LNCAP (cell line): Measurements from ENCODE around the gene SLC8A1.

Experiments used
- TF ChIP-seq, protein P1 (sequence below): fragments of 450-650 bp; IDR thresholded peaks from 2 replicates; pipeline ENCODE4 v1.5.1; 2017; ENCODE audit warnings: mild to moderate bottlenecking

SLC8A1 gene

DNA sequence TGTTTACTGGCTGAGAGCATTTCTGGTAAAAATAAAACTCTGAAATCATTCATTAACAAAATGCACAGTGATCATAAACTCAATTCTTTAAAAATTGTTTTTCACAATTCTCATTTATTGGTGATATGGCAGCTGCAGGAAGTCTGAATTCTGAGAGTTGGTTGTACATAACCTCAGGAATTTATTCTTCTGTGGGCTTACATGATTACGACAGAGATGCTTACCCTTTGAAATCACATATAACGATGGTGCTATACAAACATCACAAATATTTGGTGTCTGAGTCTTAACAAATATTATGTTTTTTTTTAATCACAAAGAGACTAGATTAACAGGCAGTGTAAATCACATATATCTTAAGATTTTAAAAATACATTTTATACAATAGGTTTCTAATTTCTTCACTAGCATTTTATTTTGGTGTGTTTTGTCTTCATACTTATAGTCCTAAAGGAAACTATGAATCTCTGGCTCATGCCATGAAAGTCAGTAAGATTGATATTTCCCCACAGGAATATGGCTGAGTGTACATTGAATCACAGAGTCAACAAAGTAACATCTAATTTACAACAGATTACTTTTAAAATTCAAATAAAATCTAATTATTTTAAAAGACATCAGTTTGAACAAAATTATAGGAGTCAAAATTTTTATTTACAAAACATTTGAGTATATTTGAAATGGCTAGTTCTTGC, 354.1 kb downstream of the SLC8A1 start:
- TF ChIP-seq, protein P1, sequence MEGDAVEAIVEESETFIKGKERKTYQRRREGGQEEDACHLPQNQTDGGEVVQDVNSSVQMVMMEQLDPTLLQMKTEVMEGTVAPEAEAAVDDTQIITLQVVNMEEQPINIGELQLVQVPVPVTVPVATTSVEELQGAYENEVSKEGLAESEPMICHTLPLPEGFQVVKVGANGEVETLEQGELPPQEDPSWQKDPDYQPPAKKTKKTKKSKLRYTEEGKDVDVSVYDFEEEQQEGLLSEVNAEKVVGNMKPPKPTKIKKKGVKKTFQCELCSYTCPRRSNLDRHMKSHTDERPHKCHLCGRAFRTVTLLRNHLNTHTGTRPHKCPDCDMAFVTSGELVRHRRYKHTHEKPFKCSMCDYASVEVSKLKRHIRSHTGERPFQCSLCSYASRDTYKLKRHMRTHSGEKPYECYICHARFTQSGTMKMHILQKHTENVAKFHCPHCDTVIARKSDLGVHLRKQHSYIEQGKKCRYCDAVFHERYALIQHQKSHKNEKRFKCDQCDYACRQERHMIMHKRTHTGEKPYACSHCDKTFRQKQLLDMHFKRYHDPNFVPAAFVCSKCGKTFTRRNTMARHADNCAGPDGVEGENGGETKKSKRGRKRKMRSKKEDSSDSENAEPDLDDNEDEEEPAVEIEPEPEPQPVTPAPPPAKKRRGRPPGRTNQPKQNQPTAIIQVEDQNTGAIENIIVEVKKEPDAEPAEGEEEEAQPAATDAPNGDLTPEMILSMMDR: no peak

DNA sequence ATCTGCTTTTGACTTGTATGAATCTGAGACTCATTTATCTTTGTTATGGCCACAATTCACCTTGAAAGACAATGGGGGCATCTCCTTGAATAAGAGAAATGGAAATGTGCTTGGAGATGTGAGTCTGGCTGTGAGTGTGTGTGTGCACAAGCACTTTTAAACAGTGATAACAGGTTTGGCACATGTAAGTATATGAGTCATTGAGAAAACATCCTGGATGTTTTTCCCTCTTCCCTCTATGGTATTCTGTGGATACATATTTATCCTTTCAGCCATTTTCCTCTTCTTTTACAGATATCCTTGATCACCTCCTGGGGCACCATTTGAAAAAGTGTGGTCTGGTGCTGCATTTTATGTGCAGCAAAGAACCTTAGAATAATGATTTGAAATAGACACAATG, 355.5 kb downstream of the SLC8A1 start:
- TF ChIP-seq, protein P1: no peak

DNA sequence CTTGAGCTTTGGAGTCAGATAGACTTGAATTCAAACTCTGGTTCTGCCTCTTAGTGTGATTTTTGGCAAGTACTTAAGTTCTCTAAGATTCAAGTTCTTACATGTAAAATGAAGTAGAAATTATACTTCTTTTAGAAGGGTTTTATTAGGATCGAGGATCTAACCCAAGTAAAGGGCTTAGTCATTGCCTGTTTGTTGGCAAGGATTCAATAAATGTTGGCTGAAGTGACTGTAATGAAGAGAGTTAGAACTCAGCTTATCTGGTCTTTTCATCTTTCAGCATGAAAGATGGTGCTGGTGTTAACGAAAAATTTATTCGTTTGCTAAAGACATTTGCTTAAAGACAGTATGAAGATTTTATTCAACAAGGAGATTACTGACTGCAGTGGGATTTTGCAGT, 356.9 kb downstream of the SLC8A1 start:
- TF ChIP-seq, protein P1: no peak

DNA sequence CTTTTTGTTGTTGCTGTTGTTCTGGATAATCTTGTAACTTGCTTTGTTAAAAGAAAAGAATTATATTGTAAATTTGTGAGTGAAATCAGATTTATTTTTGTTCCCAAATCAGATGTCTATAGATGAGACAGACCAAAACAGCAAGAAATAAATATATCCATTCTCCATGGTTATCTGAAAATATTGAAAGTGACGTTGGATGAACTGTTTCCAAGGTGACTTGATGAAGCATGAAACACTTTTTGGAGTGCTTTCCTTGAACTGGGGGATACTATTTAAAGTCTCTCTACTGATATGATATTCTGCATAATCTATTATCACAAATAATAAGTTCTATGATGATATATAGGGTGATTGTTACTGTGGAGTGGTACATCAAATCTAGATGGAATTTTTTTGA, 357.4 kb downstream of the SLC8A1 start:
- TF ChIP-seq, protein P1: no peak

DNA sequence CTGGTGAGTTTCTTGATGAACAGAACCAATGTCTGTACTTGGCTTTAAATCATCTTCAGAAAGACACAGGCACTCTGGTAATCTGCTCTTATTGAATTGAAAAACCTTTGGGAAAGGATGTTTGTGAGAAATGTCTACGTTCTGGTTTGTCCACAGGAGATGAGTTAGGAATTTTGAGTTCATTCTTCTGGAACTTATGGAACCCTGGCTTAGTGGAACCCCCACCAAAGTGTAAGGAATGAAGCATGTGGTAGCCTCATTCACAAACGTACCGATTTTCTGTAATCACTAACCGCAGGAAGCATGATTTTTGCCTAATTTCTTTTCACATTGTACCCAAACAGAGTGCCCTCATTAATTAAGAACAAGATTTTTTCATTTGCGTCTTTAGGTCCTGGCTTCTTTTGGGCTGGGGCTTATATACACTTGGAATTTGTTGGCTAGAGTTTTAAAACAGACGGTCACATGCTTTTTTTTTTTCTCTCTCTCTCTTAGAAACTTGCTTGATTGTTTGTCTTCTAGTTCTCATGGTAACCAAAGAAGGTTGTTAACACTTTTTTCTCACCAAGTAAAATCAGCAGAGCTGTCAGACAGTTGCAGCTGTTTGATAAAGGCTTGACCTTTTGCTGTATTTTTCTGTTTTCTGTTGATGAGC, 358.7 kb downstream of the SLC8A1 start:
- TF ChIP-seq, protein P1: no peak

DNA sequence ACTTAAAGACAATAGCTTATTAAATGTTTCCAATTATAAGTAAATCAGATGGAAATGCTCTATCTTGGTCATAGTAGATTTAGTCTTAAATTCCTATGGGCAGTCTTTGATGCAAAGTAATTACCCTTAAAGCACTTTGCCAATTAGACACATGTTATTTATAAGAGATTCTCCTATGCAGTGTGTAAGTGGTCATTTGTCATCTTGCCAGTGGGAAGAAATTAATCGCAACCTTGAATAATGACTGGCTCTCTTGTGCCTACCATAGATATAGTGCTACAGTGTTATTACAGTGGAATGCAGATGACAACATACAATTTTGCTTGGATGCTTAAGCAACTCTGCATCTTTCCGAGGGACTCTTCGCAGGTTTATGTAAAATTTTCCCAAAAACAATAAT, 361.8 kb downstream of the SLC8A1 start:
- TF ChIP-seq, protein P1: no peak

DNA sequence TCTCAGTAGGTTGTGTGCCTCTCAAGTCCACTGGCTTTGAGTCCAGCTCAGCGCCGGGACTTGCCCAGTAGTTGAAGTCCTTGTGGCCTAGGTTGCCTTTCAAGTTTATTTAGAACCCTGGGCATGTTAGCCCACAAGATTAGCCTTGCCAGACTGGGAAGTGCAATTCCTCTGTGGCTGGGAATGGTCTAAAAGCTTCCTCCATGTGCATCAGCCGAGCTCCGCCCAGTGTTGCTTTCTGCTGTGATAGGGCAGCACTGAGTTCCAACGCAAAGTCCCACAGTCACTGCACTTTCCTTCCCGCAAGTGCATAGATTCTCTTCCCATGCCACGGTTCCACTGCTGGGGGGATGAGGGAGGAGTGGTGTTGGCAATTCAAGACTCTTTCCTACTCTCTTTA, 364.0 kb downstream of the SLC8A1 start:
- TF ChIP-seq, protein P1: no peak
